Neural cell (in vitro differentiated cells): ENCODE data around the gene ACTN1.

ENCODE experiments used
- EP300 ChIP-seq: fragments of 450-650 bp; conservative IDR thresholded peaks from 2 replicates; pipeline ENCODE4 v1.6.1; 2014; ENCODE audit warnings: antibody characterized with exemption, mild to moderate bottlenecking, moderate library complexity; ENCODE audit not compliant: poor library complexity, severe bottlenecking
- MXI1 ChIP-seq: fragments of 450-650 bp; conservative IDR thresholded peaks from 2 replicates; pipeline ENCODE4 v1.6.1; 2014; ENCODE audit warnings: antibody characterized with exemption, mild to moderate bottlenecking; ENCODE audit not compliant: poor library complexity, severe bottlenecking
- TAF1 ChIP-seq: IDR thresholded peaks from 2 replicates; pipeline ENCODE4 v1.6.1; 2012; ENCODE audit warnings: low read depth
- TF ChIP-seq, protein P1 (sequence below): fragments of 450-650 bp; IDR thresholded peaks from 2 replicates; pipeline ENCODE4 v1.5.1; 2014; ENCODE audit warnings: antibody characterized with exemption, mild to moderate bottlenecking, moderate library complexity; ENCODE audit not compliant: poor library complexity, severe bottlenecking

DNA sequence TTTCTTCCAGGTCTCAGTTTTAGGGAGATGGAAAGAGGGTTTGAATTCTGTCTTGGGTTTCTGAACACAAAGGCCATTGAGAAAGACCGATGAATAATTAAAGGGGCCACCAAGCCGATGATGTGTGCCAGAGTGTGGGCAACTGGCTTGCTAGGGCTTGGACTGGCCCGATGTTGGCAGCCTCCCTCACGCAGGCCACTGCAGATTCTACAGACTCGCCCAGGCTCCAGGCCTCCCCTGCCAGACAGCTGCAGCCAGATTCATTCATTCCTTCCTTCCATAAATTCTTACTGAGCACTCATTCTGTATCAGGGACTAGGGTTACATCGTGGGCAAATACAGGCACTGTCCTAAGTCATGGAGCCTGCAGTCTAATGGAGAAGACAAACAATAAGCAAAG is 34.9 kb downstream of the ACTN1 start:
- TF ChIP-seq, protein P1, sequence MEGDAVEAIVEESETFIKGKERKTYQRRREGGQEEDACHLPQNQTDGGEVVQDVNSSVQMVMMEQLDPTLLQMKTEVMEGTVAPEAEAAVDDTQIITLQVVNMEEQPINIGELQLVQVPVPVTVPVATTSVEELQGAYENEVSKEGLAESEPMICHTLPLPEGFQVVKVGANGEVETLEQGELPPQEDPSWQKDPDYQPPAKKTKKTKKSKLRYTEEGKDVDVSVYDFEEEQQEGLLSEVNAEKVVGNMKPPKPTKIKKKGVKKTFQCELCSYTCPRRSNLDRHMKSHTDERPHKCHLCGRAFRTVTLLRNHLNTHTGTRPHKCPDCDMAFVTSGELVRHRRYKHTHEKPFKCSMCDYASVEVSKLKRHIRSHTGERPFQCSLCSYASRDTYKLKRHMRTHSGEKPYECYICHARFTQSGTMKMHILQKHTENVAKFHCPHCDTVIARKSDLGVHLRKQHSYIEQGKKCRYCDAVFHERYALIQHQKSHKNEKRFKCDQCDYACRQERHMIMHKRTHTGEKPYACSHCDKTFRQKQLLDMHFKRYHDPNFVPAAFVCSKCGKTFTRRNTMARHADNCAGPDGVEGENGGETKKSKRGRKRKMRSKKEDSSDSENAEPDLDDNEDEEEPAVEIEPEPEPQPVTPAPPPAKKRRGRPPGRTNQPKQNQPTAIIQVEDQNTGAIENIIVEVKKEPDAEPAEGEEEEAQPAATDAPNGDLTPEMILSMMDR: no peak
- TF ChIP-seq EP300 (no peak), MXI1 (no peak), TAF1 (no peak)
